GM12878 (cell line): Measurements from ENCODE around the gene UBC. TPM values are rescaled to one million over a fixed set of nuclear protein-coding genes. Genes with fewer than 3 reads are reported as not detected.

ENCODE experiments used
- BMI1 ChIP-seq: fragments of 450-650 bp; IDR thresholded peaks from 2 replicates; pipeline ENCODE4 v1.6.1; 2016; ENCODE audit warnings: mild to moderate bottlenecking, moderate library complexity, borderline replicate concordance
- BRCA1 ChIP-seq: IDR thresholded peaks from 2 replicates; pipeline ENCODE4 v1.6.1; 2011; ENCODE audit warnings: low read depth, low read length, improper control_type of control experiment
- CBX5 ChIP-seq: sonication (generic); IDR thresholded peaks from 2 replicates; pipeline ENCODE4 v1.6.1; 2016; ENCODE audit warnings: low read depth, moderate library complexity, mild to moderate bottlenecking, inconsistent platforms
- GATAD2B ChIP-seq: fragments of 450-650 bp; conservative IDR thresholded peaks from 2 replicates; pipeline ENCODE4 v1.6.1; 2017; ENCODE audit warnings: low read depth, mild to moderate bottlenecking, moderate library complexity
- IKZF2 ChIP-seq, 2 experiments: fragments of 450-650 bp; IDR thresholded peaks; 2 replicates each; pipeline ENCODE4 v1.6.1; 2017; ENCODE audit warnings: mild to moderate bottlenecking in 2 of 2, moderate library complexity in 2 of 2
- KLF5 ChIP-seq: fragments of 450-650 bp; IDR thresholded peaks from 2 replicates; pipeline ENCODE4 v1.6.1; 2014; ENCODE audit warnings: mild to moderate bottlenecking; ENCODE audit not compliant: partially characterized antibody
- POLR2A ChIP-seq: IDR thresholded peaks from 2 replicates; pipeline ENCODE4 v1.6.1; 2011; ENCODE audit warnings: low read depth, mild to moderate bottlenecking, low read length
- polyA plus RNA-seq, 11 experiments: library from polyadenylated mRNA; depleted of rRNA in 4 of 11; unstranded in 6 of 11; stranded (reverse) in 5 of 11; fragments of >200 nt; fragmentation: Nextera tagmentation in 4 of 11; fragmentation: Illumina TruSeq in 1 of 11; extraction: Ambion mirVana in 4 of 11; extraction: Trizol in 1 of 11; gene quantifications; 1 replicate in 1 of 11; 2 replicates in 10 of 11; pipeline versions ENCODE4 v1.2.1 to v1.2.3, GENCODE V29; 2011 to 2016; ENCODE audit warnings: inconsistent platforms in 2 of 11, missing spikeins in 2 of 11, low read depth in 1 of 11
- total RNA-seq, 4 experiments: library from RNA; depleted of rRNA in 3 of 4; stranded (reverse); fragments of >200 nt in 3 of 4; fragmentation: Illumina TruSeq in 1 of 4; extraction: Trizol in 1 of 4; gene quantifications; 2 replicates each; pipeline versions ENCODE4 v1.2.1 to v1.2.3, GENCODE V29; 2013 to 2021
- TF ChIP-seq, protein P1 (sequence below): fragments of 450-650 bp; IDR thresholded peaks from 2 replicates; pipeline ENCODE4 v1.6.1; 2017; ENCODE audit warnings: antibody characterized with exemption, mild to moderate bottlenecking, moderate library complexity
- TF ChIP-seq, protein P2 (sequence below): IDR thresholded peaks from 2 replicates; pipeline ENCODE4 v1.6.1; 2012; ENCODE audit warnings: mild to moderate bottlenecking, low read depth, low read length
- TF ChIP-seq, protein P3 (sequence below): IDR thresholded peaks from 2 replicates; pipeline ENCODE4 v1.6.1; 2012; ENCODE audit warnings: low read length, inconsistent platforms
- TF ChIP-seq, protein P4 (sequence below): IDR thresholded peaks from 2 replicates; pipeline ENCODE4 v1.6.1; 2012; ENCODE audit warnings: low read depth, low read length, improper control_type of control experiment
- TF ChIP-seq, protein P5 (sequence below): fragments of 150-350 bp; IDR thresholded peaks from 2 replicates; pipeline ENCODE4 v1.6.1; 2014; ENCODE audit warnings: mild to moderate bottlenecking, low read depth, low read length

Gene UBC
- total and polyA plus RNA-seq, 10 of the 15 experiments (the other 5 are each of a cell fraction or from before 2014, with no cell fraction given) = 653 to 1,666 (median 874) TPM

DNA sequence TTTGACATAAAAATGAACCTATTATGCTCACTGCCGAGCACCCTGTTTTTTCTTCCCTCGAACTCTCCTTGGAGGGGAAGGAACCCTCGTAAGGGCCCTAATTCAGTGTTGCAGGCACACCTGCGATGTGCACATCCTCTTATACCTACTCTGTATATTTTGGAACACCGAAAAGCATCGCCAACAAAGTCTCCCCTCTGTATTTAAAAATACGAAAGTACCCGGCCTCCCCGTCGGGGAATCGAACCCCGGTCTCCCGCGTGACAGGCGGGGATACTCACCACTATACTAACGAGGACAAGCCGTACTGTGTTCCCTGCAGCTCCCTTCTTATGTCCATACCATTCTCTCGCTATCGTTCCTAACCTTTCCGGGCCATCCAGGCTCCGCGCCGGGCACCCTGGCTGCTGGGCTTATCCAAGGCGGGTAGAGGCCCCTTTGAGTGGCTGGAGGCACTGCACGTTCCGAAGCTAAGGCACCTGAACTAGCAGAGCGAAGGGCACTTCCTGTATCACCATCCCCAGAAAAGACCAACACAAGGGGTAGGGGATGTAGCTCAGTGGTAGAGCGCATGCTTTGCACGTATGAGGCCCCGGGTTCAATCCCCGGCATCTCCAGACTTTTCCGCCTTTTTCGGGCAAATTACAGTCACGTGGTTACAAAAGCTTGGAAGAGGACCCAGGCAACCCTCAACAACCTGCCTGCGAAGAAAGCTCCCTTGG is 25.1 kb upstream of the UBC start (continued):
- TF ChIP-seq, protein P1, sequence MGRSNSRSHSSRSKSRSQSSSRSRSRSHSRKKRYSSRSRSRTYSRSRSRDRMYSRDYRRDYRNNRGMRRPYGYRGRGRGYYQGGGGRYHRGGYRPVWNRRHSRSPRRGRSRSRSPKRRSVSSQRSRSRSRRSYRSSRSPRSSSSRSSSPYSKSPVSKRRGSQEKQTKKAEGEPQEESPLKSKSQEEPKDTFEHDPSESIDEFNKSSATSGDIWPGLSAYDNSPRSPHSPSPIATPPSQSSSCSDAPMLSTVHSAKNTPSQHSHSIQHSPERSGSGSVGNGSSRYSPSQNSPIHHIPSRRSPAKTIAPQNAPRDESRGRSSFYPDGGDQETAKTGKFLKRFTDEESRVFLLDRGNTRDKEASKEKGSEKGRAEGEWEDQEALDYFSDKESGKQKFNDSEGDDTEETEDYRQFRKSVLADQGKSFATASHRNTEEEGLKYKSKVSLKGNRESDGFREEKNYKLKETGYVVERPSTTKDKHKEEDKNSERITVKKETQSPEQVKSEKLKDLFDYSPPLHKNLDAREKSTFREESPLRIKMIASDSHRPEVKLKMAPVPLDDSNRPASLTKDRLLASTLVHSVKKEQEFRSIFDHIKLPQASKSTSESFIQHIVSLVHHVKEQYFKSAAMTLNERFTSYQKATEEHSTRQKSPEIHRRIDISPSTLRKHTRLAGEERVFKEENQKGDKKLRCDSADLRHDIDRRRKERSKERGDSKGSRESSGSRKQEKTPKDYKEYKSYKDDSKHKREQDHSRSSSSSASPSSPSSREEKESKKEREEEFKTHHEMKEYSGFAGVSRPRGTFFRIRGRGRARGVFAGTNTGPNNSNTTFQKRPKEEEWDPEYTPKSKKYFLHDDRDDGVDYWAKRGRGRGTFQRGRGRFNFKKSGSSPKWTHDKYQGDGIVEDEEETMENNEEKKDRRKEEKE = no peak; the same call in 1 of the 2 replicates
- TF ChIP-seq IKZF2 (IDR thresholded peaks at IDR 0.05) (peak; percentile 73 to 80), POLR2A (peak; percentile 69), KLF5 (peak; percentile 91), BRCA1 (no peak), GATAD2B (peak; percentile 84; the same call in 1 of the 2 replicates), BMI1 (no peak), CBX5 (peak; percentile 26; the same call in 1 of the 2 replicates)
- TF ChIP-seq, protein P2, sequence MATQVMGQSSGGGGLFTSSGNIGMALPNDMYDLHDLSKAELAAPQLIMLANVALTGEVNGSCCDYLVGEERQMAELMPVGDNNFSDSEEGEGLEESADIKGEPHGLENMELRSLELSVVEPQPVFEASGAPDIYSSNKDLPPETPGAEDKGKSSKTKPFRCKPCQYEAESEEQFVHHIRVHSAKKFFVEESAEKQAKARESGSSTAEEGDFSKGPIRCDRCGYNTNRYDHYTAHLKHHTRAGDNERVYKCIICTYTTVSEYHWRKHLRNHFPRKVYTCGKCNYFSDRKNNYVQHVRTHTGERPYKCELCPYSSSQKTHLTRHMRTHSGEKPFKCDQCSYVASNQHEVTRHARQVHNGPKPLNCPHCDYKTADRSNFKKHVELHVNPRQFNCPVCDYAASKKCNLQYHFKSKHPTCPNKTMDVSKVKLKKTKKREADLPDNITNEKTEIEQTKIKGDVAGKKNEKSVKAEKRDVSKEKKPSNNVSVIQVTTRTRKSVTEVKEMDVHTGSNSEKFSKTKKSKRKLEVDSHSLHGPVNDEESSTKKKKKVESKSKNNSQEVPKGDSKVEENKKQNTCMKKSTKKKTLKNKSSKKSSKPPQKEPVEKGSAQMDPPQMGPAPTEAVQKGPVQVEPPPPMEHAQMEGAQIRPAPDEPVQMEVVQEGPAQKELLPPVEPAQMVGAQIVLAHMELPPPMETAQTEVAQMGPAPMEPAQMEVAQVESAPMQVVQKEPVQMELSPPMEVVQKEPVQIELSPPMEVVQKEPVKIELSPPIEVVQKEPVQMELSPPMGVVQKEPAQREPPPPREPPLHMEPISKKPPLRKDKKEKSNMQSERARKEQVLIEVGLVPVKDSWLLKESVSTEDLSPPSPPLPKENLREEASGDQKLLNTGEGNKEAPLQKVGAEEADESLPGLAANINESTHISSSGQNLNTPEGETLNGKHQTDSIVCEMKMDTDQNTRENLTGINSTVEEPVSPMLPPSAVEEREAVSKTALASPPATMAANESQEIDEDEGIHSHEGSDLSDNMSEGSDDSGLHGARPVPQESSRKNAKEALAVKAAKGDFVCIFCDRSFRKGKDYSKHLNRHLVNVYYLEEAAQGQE = no peak
- TF ChIP-seq, protein P3, sequence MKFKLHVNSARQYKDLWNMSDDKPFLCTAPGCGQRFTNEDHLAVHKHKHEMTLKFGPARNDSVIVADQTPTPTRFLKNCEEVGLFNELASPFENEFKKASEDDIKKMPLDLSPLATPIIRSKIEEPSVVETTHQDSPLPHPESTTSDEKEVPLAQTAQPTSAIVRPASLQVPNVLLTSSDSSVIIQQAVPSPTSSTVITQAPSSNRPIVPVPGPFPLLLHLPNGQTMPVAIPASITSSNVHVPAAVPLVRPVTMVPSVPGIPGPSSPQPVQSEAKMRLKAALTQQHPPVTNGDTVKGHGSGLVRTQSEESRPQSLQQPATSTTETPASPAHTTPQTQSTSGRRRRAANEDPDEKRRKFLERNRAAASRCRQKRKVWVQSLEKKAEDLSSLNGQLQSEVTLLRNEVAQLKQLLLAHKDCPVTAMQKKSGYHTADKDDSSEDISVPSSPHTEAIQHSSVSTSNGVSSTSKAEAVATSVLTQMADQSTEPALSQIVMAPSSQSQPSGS = no peak
- TF ChIP-seq, protein P4, sequence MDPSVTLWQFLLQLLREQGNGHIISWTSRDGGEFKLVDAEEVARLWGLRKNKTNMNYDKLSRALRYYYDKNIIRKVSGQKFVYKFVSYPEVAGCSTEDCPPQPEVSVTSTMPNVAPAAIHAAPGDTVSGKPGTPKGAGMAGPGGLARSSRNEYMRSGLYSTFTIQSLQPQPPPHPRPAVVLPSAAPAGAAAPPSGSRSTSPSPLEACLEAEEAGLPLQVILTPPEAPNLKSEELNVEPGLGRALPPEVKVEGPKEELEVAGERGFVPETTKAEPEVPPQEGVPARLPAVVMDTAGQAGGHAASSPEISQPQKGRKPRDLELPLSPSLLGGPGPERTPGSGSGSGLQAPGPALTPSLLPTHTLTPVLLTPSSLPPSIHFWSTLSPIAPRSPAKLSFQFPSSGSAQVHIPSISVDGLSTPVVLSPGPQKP = no peak
- TF ChIP-seq, protein P5, sequence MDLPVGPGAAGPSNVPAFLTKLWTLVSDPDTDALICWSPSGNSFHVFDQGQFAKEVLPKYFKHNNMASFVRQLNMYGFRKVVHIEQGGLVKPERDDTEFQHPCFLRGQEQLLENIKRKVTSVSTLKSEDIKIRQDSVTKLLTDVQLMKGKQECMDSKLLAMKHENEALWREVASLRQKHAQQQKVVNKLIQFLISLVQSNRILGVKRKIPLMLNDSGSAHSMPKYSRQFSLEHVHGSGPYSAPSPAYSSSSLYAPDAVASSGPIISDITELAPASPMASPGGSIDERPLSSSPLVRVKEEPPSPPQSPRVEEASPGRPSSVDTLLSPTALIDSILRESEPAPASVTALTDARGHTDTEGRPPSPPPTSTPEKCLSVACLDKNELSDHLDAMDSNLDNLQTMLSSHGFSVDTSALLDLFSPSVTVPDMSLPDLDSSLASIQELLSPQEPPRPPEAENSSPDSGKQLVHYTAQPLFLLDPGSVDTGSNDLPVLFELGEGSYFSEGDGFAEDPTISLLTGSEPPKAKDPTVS = peak; percentile 62; the same call in 1 of the 2 replicates
